Measurements from ENCODE around the gene CREBBP.

GRCh38 chr16:3720418-3720817 is 160.1 kb downstream of the CREBBP start:
- TF ChIP-seq, protein P1, sequence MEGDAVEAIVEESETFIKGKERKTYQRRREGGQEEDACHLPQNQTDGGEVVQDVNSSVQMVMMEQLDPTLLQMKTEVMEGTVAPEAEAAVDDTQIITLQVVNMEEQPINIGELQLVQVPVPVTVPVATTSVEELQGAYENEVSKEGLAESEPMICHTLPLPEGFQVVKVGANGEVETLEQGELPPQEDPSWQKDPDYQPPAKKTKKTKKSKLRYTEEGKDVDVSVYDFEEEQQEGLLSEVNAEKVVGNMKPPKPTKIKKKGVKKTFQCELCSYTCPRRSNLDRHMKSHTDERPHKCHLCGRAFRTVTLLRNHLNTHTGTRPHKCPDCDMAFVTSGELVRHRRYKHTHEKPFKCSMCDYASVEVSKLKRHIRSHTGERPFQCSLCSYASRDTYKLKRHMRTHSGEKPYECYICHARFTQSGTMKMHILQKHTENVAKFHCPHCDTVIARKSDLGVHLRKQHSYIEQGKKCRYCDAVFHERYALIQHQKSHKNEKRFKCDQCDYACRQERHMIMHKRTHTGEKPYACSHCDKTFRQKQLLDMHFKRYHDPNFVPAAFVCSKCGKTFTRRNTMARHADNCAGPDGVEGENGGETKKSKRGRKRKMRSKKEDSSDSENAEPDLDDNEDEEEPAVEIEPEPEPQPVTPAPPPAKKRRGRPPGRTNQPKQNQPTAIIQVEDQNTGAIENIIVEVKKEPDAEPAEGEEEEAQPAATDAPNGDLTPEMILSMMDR (IDR thresholded peaks at IDR 0.05), result no peak
- TF ChIP-seq POLR2AphosphoS5 (IDR thresholded peaks at IDR 0.05), result no peak
